Endothelial cell of umbilical vein (primary cell): Measurements from ENCODE around the gene MCCC2. TPM values are rescaled to one million over a fixed set of nuclear protein-coding genes. Genes with fewer than 3 reads are reported as not detected.

Experiments
- BruUV-seq: library from RNA; stranded (reverse); fragments of 400-500 nt; replicated peaks from 2 replicates; lab custom pipeline; 2021; lab: Mats Ljungman, UMichigan
- CTCF ChIA-PET: fragments of 300-600, 350-600 bp; sonication (Branson Sonifier 250); formaldehyde crosslinking; loops from one replicate; lab custom pipeline; 2021; ENCODE audit warnings: antibody characterized with exemption, inconsistent platforms; lab: Charles Lee
- POLR2A ChIA-PET: fragments of 300-600, 350-600 bp; sonication (Branson Sonifier 250); formaldehyde crosslinking; loops from one replicate; lab custom pipeline; 2021; ENCODE audit warnings: antibody characterized with exemption, inconsistent platforms; lab: Charles Lee
- DNase-seq: peaks from one replicate; pipeline ENCODE4 v3.0.0-alpha.2; 2011; ENCODE audit warnings: low read depth, low spot score
- FAIRE-seq: peaks from 2 replicates; lab custom pipeline; 2011; peaks lifted over from hg19 to GRCh38; lab: Jason Lieb, UNC
- H2AFZ ChIP-seq: 2 replicates; pipeline ENCODE4 v1.6.0; 2012; ENCODE audit warnings: low read depth, low read length, control low read depth, inconsistent platforms
- H3K27ac ChIP-seq: 2 replicates; pipeline ENCODE4 v1.5.1; 2011; ENCODE audit warnings: low read depth, mild to moderate bottlenecking, control low read depth, low read length, moderate library complexity; ENCODE audit not compliant: insufficient read depth
- H3K27me3 ChIP-seq, 2 experiments: 2 replicates each; pipeline versions ENCODE4 v1.6.0 to v1.6.1; 2011; ENCODE audit warnings: low read length in 2 of 2, mixed read lengths in 1 of 2; ENCODE audit not compliant: control insufficient read depth in 2 of 2, insufficient read depth in 2 of 2
- H3K36me3 ChIP-seq, 2 experiments: 2 replicates in 1 of 2; 3 replicates in 1 of 2; pipeline ENCODE4 v1.5.1; 2011; ENCODE audit warnings: low read length in 2 of 2, mild to moderate bottlenecking in 1 of 2, moderate library complexity in 1 of 2; ENCODE audit not compliant: control insufficient read depth in 2 of 2, insufficient read depth in 2 of 2; ENCODE audit errors: extremely low read depth in 1 of 2
- H3K4me1 ChIP-seq: 3 replicates; pipeline ENCODE4 v1.5.1; 2011; ENCODE audit warnings: mild to moderate bottlenecking, low read length; ENCODE audit not compliant: control insufficient read depth, insufficient read depth; ENCODE audit errors: extremely low read depth
- H3K4me2 ChIP-seq: 2 replicates; pipeline ENCODE4 v1.6.1; 2011; ENCODE audit warnings: low read length, control low read depth, mixed read lengths; ENCODE audit not compliant: insufficient read depth
- H3K4me3 ChIP-seq, 3 experiments: fragments of 200-600 bp in 1 of 3; sonication (generic), shearing (Covaris generic) in 1 of 3; replicated peaks in 1 of 3; 2 replicates each; pipeline ENCODE4 v1.5.1; 2011 to 2016; ENCODE audit warnings: control low read depth in 3 of 3, low read length in 3 of 3, mild to moderate bottlenecking in 2 of 3, inconsistent platforms in 1 of 3, low read depth in 1 of 3, moderate library complexity in 1 of 3; ENCODE audit not compliant: insufficient read depth in 1 of 3
- H3K79me2 ChIP-seq: 2 replicates; pipeline ENCODE4 v1.6.0; 2012; ENCODE audit warnings: low read length, inconsistent platforms; ENCODE audit not compliant: control insufficient read depth, insufficient read depth
- H3K9ac ChIP-seq: replicated peaks from 2 replicates; pipeline ENCODE3; 2011; ENCODE audit warnings: low read length, control low read depth; ENCODE audit not compliant: insufficient read depth; ENCODE audit errors: extremely low read depth
- H3K9me1 ChIP-seq: replicated peaks from 3 replicates; pipeline ENCODE4 v1.6.0; 2011; ENCODE audit warnings: mild to moderate bottlenecking, low read length; ENCODE audit not compliant: control insufficient read depth, insufficient read depth; ENCODE audit errors: extremely low read depth
- H3K9me3 ChIP-seq: replicated peaks from 2 replicates; pipeline ENCODE4 v1.5.1; 2012; ENCODE audit warnings: low read length, inconsistent platforms; ENCODE audit not compliant: control insufficient read depth, insufficient read depth
- H4K20me1 ChIP-seq: replicated peaks from 2 replicates; pipeline ENCODE3; 2011; ENCODE audit warnings: mild to moderate bottlenecking, low read length; ENCODE audit not compliant: control insufficient read depth, insufficient read depth; ENCODE audit errors: extremely low read depth
- CTCF ChIP-seq, 2 donors: IDR thresholded peaks; 1 replicate in 1 of 2; 2 replicates in 1 of 2; pipeline ENCODE4 v1.5.1; 2011; ENCODE audit warnings: low read length in 2 of 2, mild to moderate bottlenecking in 2 of 2, moderate library complexity in 2 of 2, control low read depth in 1 of 2, inconsistent platforms in 1 of 2, low read depth in 1 of 2; ENCODE audit not compliant: insufficient read depth in 1 of 2; ENCODE audit errors: extremely low read depth in 1 of 2
- EZH2 ChIP-seq: IDR thresholded peaks from 2 replicates; pipeline ENCODE4 v1.6.1; 2012; ENCODE audit warnings: borderline replicate concordance, low read depth, mild to moderate bottlenecking, moderate library complexity, low read length, inconsistent platforms; ENCODE audit not compliant: severe bottlenecking
- FOS ChIP-seq: IDR thresholded peaks from 2 replicates; pipeline ENCODE4 v1.6.1; 2011; ENCODE audit warnings: mild to moderate bottlenecking, low read length, moderate library complexity, borderline replicate concordance; ENCODE audit not compliant: insufficient read depth
- GATA2 ChIP-seq: IDR thresholded peaks from 2 replicates; pipeline ENCODE4 v1.7.0; 2011; ENCODE audit warnings: low read depth, mild to moderate bottlenecking, moderate library complexity, mixed read lengths, low read length; ENCODE audit not compliant: insufficient read length, insufficient read depth
- JUN ChIP-seq: IDR thresholded peaks from 2 replicates; pipeline ENCODE4 v1.6.1; 2011; ENCODE audit warnings: borderline replicate concordance, low read depth; ENCODE audit not compliant: insufficient read length, insufficient read depth
- MAX ChIP-seq: IDR thresholded peaks from 2 replicates; pipeline ENCODE4 v1.6.1; 2011; ENCODE audit not compliant: insufficient read depth, insufficient read length
- MYC ChIP-seq: IDR thresholded peaks from one replicate; pipeline ENCODE4 v1.6.1; 2011; ENCODE audit warnings: mild to moderate bottlenecking, low read depth, low read length
- POLR2A ChIP-seq: IDR thresholded peaks from 2 replicates; pipeline ENCODE4 v1.6.1; 2012; ENCODE audit warnings: low read depth, mild to moderate bottlenecking, control low read depth, low read length
- POLR2AphosphoS5 ChIP-seq: IDR thresholded peaks from 2 replicates; pipeline ENCODE4 v1.6.1; 2012; ENCODE audit warnings: low read depth, mild to moderate bottlenecking, control low read depth, low read length, moderate library complexity; ENCODE audit not compliant: insufficient read depth
- dilution Hi-C: fragments of 300-500 bp; cut with MboI; formaldehyde crosslinking; loops from one replicate; pipeline ENCODE4 v1.15.0; 2019; ENCODE audit warnings: low sequenced_read_pairs; ENCODE audit not compliant: extremely low pct_ligation_motif_present
- intact Hi-C: fragments of 100-400 bp; cut with micrococcal nuclease; formaldehyde crosslinking; loops from one replicate; pipeline ENCODE4 v1.10.0; 2022
- polyA plus RNA-seq, 4 experiments: library from polyadenylated mRNA; depleted of rRNA in 3 of 4; stranded (reverse) in 3 of 4; unstranded in 1 of 4; fragments of >200 nt; gene quantifications; 2 replicates each; pipeline versions ENCODE4 v1.2.1 to v1.2.3, GENCODE V29; 2011 to 2012; ENCODE audit warnings: missing spikeins in 1 of 4
- total RNA-seq: library from RNA; stranded (reverse); gene quantifications from 2 replicates; pipeline ENCODE4 v1.2.3, GENCODE V29; 2021

The MCCC2 gene
- total and polyA plus RNA-seq, 2 donors (not counting 3 experiments of a cell fraction or from before 2014, with no cell fraction given): 27.9 to 28.6 TPM

- Histone ChIP-seq H3K27me3 (peaks cover 2% of the 10 kb centered on the region in 2 experiments), H3K79me2 (no peaks in the 10 kb centered on the region), H4K20me1 (no peaks in the 10 kb centered on the region), H3K9me3 (no peaks in the 10 kb centered on the region), H3K9ac (no peak overlapping the region), H3K4me1 (no peaks in the 10 kb centered on the region), H3K36me3 (no peaks in the 10 kb centered on the region), H3K4me3 (no peak overlapping the region), H3K4me2 (no peak overlapping the region), H3K9me1 (no peaks in the 10 kb centered on the region), H2AFZ (no peak overlapping the region), H3K27ac (no peak overlapping the region)
- FAIRE-seq: no peak
- dilution Hi-C loops: no loop called here
- POLR2A ChIA-PET: no interaction called here
- CTCF ChIA-PET: interaction anchor here (1.1 to 3.7 kb wide), 2 partner anchors 36 to 96 kb away, joined by 3 to 17 read pairs; no protein-coding TSS in a partner anchor
- intact Hi-C loops: no loop called here
- no TSS peak for BruUV-seq
- no peak for DNase-seq
- no peak for TF ChIP-seq CTCF (IDR thresholded peaks at IDR 0.05; ENCODE audit: extremely low read depth in 1 of 2, insufficient read depth in 1 of 2, low read depth in 1 of 2, low read length in 2 of 2)
- TF ChIP-seq POLR2A: no peak
- no peak for TF ChIP-seq EZH2
- no peak for TF ChIP-seq GATA2
- TF ChIP-seq MAX: no peak
- no peak for TF ChIP-seq FOS
- TF ChIP-seq MYC: no peak
- no peak for TF ChIP-seq JUN
- no peak for TF ChIP-seq POLR2AphosphoS5
These were observed 75.2 kb downstream of the MCCC2 start for GRCh38 chr5:71662381-71662780.
